Neural progenitor cell (in vitro differentiated cells): ENCODE results near the gene SERAC1. TPM values are rescaled to one million over a fixed set of nuclear protein-coding genes. Genes with fewer than 3 reads are reported as not detected.

Experiments used
- DNase-seq: peaks from one replicate; pipeline ENCODE4 v3.0.0-alpha.2; 2016; ENCODE audit warnings: low spot score
- H2AFZ ChIP-seq: fragments of 200-600 bp; sonication (generic); replicated peaks from 2 replicates; pipeline ENCODE4 v1.6.1; 2016; ENCODE audit warnings: antibody characterized with exemption
- H3F3A ChIP-seq: fragments of 200-600 bp; sonication (generic); 2 replicates; pipeline ENCODE4 v1.6.1; 2016; ENCODE audit warnings: antibody characterized with exemption, low read depth
- H3K27ac ChIP-seq: fragments of 200-600 bp; sonication (generic); 2 replicates; pipeline ENCODE4 v1.5.1; 2016; ENCODE audit warnings: mild to moderate bottlenecking
- H3K27me3 ChIP-seq: fragments of 200-600 bp; sonication (generic); 2 replicates; pipeline ENCODE4 v1.6.1; 2016; ENCODE audit warnings: mild to moderate bottlenecking, moderate library complexity
- H3K36me3 ChIP-seq: fragments of 200-600 bp; sonication (generic); 2 replicates; pipeline ENCODE4 v1.5.1; 2016
- H3K4me1 ChIP-seq: fragments of 200-600 bp; sonication (generic); 2 replicates; pipeline ENCODE4 v1.6.1; 2016; ENCODE audit warnings: mixed run types
- H3K4me2 ChIP-seq: fragments of 200-600 bp; sonication (generic); 2 replicates; pipeline ENCODE4 v1.6.1; 2016
- H3K4me3 ChIP-seq: fragments of 200-600 bp; sonication (generic); 2 replicates; pipeline ENCODE4 v1.5.1; 2016
- H3K79me2 ChIP-seq: fragments of 200-600 bp; sonication (generic); 2 replicates; pipeline ENCODE4 v1.6.1; 2016; ENCODE audit warnings: low read depth
- H3K9ac ChIP-seq: fragments of 200-600 bp; sonication (generic); 2 replicates; pipeline ENCODE4 v1.6.1; 2016
- H3K9me3 ChIP-seq: fragments of 200-600 bp; sonication (generic); 2 replicates; pipeline ENCODE4 v1.5.1; 2016; ENCODE audit warnings: low read depth
- H4K20me1 ChIP-seq: fragments of 200-600 bp; sonication (generic); 2 replicates; pipeline ENCODE4 v1.6.1; 2016; ENCODE audit warnings: low read depth
- H3K27ac Mint-ChIP-seq: 3 replicates; pipeline ENCODE4 v1.8.0; 2021; ENCODE audit warnings: mixed read lengths
- H3K27me3 Mint-ChIP-seq: 2 replicates; pipeline ENCODE4 v1.8.0; 2022; ENCODE audit warnings: low read depth, mild to moderate bottlenecking, inconsistent platforms, moderate library complexity, mixed read lengths; ENCODE audit not compliant: insufficient read depth
- H3K36me3 Mint-ChIP-seq: 3 replicates; pipeline ENCODE4 v1.8.0; 2021; ENCODE audit warnings: mixed read lengths
- H3K4me1 Mint-ChIP-seq: 3 replicates; pipeline ENCODE4 v1.8.0; 2021; ENCODE audit warnings: mixed read lengths
- H3K4me3 Mint-ChIP-seq: 3 replicates; pipeline ENCODE4 v1.8.0; 2021; ENCODE audit warnings: mild to moderate bottlenecking, moderate library complexity, mixed read lengths
- H3K9me3 Mint-ChIP-seq: 3 replicates; pipeline ENCODE4 v1.8.0; 2020; ENCODE audit warnings: mixed read lengths
- EZH2 ChIP-seq: fragments of 200-600 bp; sonication (generic); IDR thresholded peaks from 2 replicates; pipeline ENCODE4 v1.6.1; 2017; ENCODE audit warnings: antibody characterized with exemption, mild to moderate bottlenecking, moderate library complexity
- EZH2phosphoT487 ChIP-seq: fragments of 200-600 bp; sonication (generic); IDR thresholded peaks from 2 replicates; pipeline ENCODE4 v1.6.1; 2017; ENCODE audit warnings: antibody characterized with exemption
- total RNA-seq: library from RNA; depleted of rRNA; stranded (reverse); fragments of >200 nt; gene quantifications from 2 replicates; pipeline ENCODE4 v1.2.3, GENCODE V29; 2015; ENCODE audit warnings: low replicate concordance
- TF ChIP-seq, protein P1 (sequence below): fragments of 200-600 bp; sonication (generic); IDR thresholded peaks from 2 replicates; pipeline ENCODE4 v1.5.1; 2017; ENCODE audit warnings: antibody characterized with exemption, mild to moderate bottlenecking

The SERAC1 gene
- total RNA-seq, 1 donor from 2014 or later = 35.7 TPM

DNA sequence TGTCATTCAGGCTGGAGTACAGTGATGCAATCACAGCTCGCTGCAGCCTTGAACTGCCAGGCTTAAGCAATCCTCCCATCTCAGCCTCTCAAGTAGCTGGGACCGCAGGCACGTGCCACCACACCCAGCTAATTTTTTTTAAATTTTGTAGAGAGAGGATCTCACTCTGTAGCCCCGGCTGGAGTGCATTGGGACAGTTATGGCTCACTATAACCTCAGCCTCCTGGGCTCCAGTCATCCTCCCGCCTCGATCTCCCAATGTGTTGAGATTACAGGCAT lies 86.5 kb downstream of the SERAC1 start:
- no peaks in the 10 kb centered on the region for H3K27me3 ChIP-seq
- H3K36me3 ChIP-seq = no peaks in the 10 kb centered on the region
- H3K4me3 ChIP-seq = no peak overlapping the region
- H3F3A ChIP-seq = no peaks in the 10 kb centered on the region
- H3K79me2 ChIP-seq = no peaks in the 10 kb centered on the region
- H3K27ac Mint-ChIP-seq = no peak overlapping the region
- H3K36me3 Mint-ChIP-seq = peaks cover 4% of the 10 kb centered on the region
- H4K20me1 ChIP-seq = no peaks in the 10 kb centered on the region
- no peaks in the 10 kb centered on the region for H3K27me3 Mint-ChIP-seq
- H3K4me2 ChIP-seq = no peak overlapping the region
- no peak overlapping the region for H3K9ac ChIP-seq
- H3K27ac ChIP-seq = no peak overlapping the region
- TF ChIP-seq EZH2phosphoT487 (no peak), EZH2 (no peak)
- TF ChIP-seq, protein P1, sequence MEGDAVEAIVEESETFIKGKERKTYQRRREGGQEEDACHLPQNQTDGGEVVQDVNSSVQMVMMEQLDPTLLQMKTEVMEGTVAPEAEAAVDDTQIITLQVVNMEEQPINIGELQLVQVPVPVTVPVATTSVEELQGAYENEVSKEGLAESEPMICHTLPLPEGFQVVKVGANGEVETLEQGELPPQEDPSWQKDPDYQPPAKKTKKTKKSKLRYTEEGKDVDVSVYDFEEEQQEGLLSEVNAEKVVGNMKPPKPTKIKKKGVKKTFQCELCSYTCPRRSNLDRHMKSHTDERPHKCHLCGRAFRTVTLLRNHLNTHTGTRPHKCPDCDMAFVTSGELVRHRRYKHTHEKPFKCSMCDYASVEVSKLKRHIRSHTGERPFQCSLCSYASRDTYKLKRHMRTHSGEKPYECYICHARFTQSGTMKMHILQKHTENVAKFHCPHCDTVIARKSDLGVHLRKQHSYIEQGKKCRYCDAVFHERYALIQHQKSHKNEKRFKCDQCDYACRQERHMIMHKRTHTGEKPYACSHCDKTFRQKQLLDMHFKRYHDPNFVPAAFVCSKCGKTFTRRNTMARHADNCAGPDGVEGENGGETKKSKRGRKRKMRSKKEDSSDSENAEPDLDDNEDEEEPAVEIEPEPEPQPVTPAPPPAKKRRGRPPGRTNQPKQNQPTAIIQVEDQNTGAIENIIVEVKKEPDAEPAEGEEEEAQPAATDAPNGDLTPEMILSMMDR = no peak
- no peaks in the 10 kb centered on the region for H3K4me1 Mint-ChIP-seq
- H3K4me1 ChIP-seq = no peaks in the 10 kb centered on the region
- no peak overlapping the region for H3K4me3 Mint-ChIP-seq
- no peak for DNase-seq
- no peaks in the 10 kb centered on the region for H3K9me3 ChIP-seq
- no peaks in the 10 kb centered on the region for H3K9me3 Mint-ChIP-seq
- no peak overlapping the region for H2AFZ ChIP-seq

DNA sequence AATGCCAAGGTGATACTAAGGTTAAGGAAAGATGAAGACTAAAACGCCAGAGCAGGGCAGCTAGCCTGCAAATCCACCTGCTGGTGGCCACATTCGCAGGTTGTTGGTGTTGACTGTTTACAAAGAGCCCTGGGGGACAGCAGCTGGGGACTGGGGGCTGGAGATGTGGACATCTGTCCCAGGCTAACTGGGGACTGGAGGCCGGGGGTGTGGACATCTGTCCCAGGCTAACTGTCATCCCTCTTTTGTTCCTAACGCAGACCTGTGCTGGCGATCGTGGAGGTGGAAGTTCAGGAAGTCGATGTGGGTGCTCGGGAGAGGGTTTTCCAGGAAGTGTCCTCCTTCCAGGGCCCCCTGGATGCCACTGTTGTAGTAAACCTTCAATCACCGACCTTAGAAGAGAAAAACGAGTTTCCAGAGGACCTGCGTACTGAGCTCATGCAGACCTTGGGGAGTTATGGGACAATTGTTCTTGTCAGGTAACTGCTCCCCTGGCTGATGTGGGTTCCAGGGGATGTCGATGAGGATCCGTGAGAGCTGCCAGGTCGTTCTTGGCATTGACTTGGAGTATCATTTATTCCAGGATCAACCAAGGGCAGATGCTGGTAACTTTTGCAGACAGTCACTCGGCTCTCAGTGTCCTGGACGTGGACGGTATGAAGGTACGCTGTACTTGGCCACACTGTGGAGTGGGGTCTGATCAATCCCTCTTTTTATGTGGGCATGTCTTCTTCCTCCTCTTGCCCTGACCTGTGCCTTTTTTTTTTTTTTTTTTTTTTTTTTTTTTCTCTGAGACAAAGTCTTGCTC lies 87.0 kb downstream of the SERAC1 start:
- no peak overlapping the region for H3K27ac ChIP-seq
- no peak overlapping the region for H3K9ac ChIP-seq
- no peak overlapping the region for H3K27ac Mint-ChIP-seq
- no peak overlapping the region for H2AFZ ChIP-seq
- TF ChIP-seq EZH2phosphoT487 (no peak), EZH2 (no peak)
- TF ChIP-seq, protein P1 = no peak
- peaks cover 4% of the 10 kb centered on the region for H3K36me3 Mint-ChIP-seq
- H3K4me3 ChIP-seq = no peak overlapping the region
- no peaks in the 10 kb centered on the region for H3K36me3 ChIP-seq
- H3F3A ChIP-seq = no peaks in the 10 kb centered on the region
- H3K79me2 ChIP-seq = no peaks in the 10 kb centered on the region
- H3K27me3 ChIP-seq = no peaks in the 10 kb centered on the region
- H3K9me3 ChIP-seq = no peaks in the 10 kb centered on the region
- H3K27me3 Mint-ChIP-seq = no peaks in the 10 kb centered on the region
- no peaks in the 10 kb centered on the region for H3K4me1 Mint-ChIP-seq
- H3K9me3 Mint-ChIP-seq = no peaks in the 10 kb centered on the region
- no peak for DNase-seq
- H4K20me1 ChIP-seq = no peaks in the 10 kb centered on the region
- no peak overlapping the region for H3K4me2 ChIP-seq
- H3K4me1 ChIP-seq = no peaks in the 10 kb centered on the region
- H3K4me3 Mint-ChIP-seq = no peak overlapping the region

DNA sequence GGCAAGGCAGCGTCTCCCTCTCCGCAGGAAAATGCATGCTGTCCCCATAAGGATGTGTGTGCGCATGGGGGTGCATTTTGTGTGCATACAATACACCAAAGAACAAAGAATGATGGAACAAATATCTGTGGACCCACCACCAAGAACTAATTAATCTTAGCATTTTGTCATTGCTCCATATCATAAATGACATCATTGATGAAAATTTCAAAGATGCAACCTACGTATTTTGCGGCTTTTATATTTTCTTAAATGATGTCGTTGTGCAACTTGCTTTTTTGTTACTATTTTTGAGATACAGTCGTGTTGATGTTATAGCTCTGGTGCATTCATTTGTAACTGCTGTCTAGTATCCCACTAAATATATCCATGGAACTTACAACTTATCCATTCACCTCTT lies 89.7 kb downstream of the SERAC1 start:
- no peaks in the 10 kb centered on the region for H3K27me3 ChIP-seq
- H3K9me3 Mint-ChIP-seq = no peaks in the 10 kb centered on the region
- no peak overlapping the region for H3K27ac Mint-ChIP-seq

More for the DNA sequence above, 89.7 kb downstream of the SERAC1 start:
- H3K27me3 Mint-ChIP-seq = no peaks in the 10 kb centered on the region
- DNase-seq = no peak
- H3K4me1 Mint-ChIP-seq = no peaks in the 10 kb centered on the region
- H3K27ac ChIP-seq = no peak overlapping the region
- no peak overlapping the region for H3K4me3 ChIP-seq
- no peaks in the 10 kb centered on the region for H4K20me1 ChIP-seq
- no peak overlapping the region for H3K4me2 ChIP-seq
- H3K4me3 Mint-ChIP-seq = no peak overlapping the region
- TF ChIP-seq EZH2 = no peak
- TF ChIP-seq, protein P1 = no peak
- no peak for TF ChIP-seq EZH2phosphoT487
- H3K36me3 Mint-ChIP-seq = peaks cover 7% of the 10 kb centered on the region
- no peak overlapping the region for H2AFZ ChIP-seq
- H3F3A ChIP-seq = no peaks in the 10 kb centered on the region
- no peaks in the 10 kb centered on the region for H3K79me2 ChIP-seq
- H3K4me1 ChIP-seq = no peaks in the 10 kb centered on the region
- H3K9ac ChIP-seq = no peak overlapping the region
- H3K36me3 ChIP-seq = no peaks in the 10 kb centered on the region
- H3K9me3 ChIP-seq = no peaks in the 10 kb centered on the region
